K562 (cell line): ENCODE results near the gene GSX2. TPM values are rescaled to one million over a fixed set of nuclear protein-coding genes. Genes with fewer than 3 reads are reported as not detected.

Source experiments
- ATAC-seq: fragments of 200-7000 bp; cut with Tn5 transposase; 3 replicates; pipeline ENCODE4 v1.9.1; 2020; ENCODE audit warnings: moderate library complexity
- BruUV-seq: library from RNA; stranded (reverse); fragments of 400-500 nt; replicated peaks from 2 replicates; lab custom pipeline; 2021; lab: Mats Ljungman, UMichigan
- CTCF ChIA-PET: fragments of 300-600 bp; formaldehyde crosslinking; extraction: SDS; loops from one replicate; lab custom pipeline; 2021; ENCODE audit warnings: low intra/inter-chr PET ratio; lab: Yijun Ruan, JAX
- POLR2A ChIA-PET: fragments of 300-600, 350-650 bp; sonication (Branson Sonifier 250); formaldehyde crosslinking; extraction: SDS; loops from one replicate; lab custom pipeline; 2021; ENCODE audit warnings: antibody characterized with exemption, inconsistent platforms; lab: Yijun Ruan, JAX
- DNase-seq, 4 experiments: peaks; one replicate each; pipeline versions ENCODE4 v3.0.0 to v3.0.0-alpha.2; 2011 to 2018; ENCODE audit warnings: low spot score in 3 of 4, mixed read lengths in 3 of 4; ENCODE audit errors: extremely low read depth in 1 of 4
- FAIRE-seq: peaks from 2 replicates; lab custom pipeline; 2011; peaks lifted over from hg19 to GRCh38; lab: Jason Lieb, UNC
- H2AFZ ChIP-seq: 2 replicates; pipeline ENCODE4 v1.6.0; 2011; ENCODE audit warnings: low read depth, low read length, control low read depth, inconsistent platforms
- H3K27ac ChIP-seq: fragments of 200-600 bp; 3 replicates; pipeline ENCODE4 v1.8.0; 2011; ENCODE audit warnings: low read depth, mild to moderate bottlenecking, control low read depth, inconsistent platforms, low read length, moderate library complexity, mixed read lengths; ENCODE audit errors: extremely low read depth
- H3K27me3 ChIP-seq, 2 experiments: fragments of 300-600 bp in 1 of 2; 2 replicates in 1 of 2; 3 replicates in 1 of 2; pipeline versions ENCODE4 v1.6.0 to v1.8.0; 2011; ENCODE audit warnings: inconsistent platforms in 2 of 2, low read length in 2 of 2, mild to moderate bottlenecking in 1 of 2, mixed read lengths in 1 of 2, moderate library complexity in 1 of 2; ENCODE audit not compliant: control insufficient read depth in 2 of 2, insufficient read depth in 2 of 2
- H3K36me3 ChIP-seq: fragments of 300-600 bp; 3 replicates; pipeline ENCODE4 v1.8.0; 2011; ENCODE audit warnings: mild to moderate bottlenecking, low read length, inconsistent platforms; ENCODE audit not compliant: control insufficient read depth, insufficient read depth
- H3K4me1 ChIP-seq, 2 experiments: fragments of 200-600 bp in 1 of 2; replicated peaks in 1 of 2; 2 replicates in 1 of 2; 3 replicates in 1 of 2; pipeline versions ENCODE4 v1.5.1 to v1.8.0; 2011; ENCODE audit warnings: inconsistent platforms in 2 of 2, low read length in 2 of 2, mild to moderate bottlenecking in 1 of 2, mixed read lengths in 1 of 2, moderate library complexity in 1 of 2; ENCODE audit not compliant: control insufficient read depth in 2 of 2, insufficient read depth in 2 of 2
- H3K4me2 ChIP-seq: 2 replicates; pipeline ENCODE4 v1.6.1; 2011; ENCODE audit warnings: low read length, control low read depth, inconsistent platforms, mixed read lengths; ENCODE audit not compliant: insufficient read depth
- H3K4me3 ChIP-seq: fragments of 200-600 bp; sonication (generic), shearing (Covaris generic); 2 replicates; pipeline ENCODE4 v1.5.1; 2016; ENCODE audit warnings: control low read depth, inconsistent platforms
- H3K79me2 ChIP-seq: fragments of 200-600 bp; 3 replicates; pipeline ENCODE4 v1.8.0; 2011; ENCODE audit warnings: low read length, inconsistent platforms; ENCODE audit not compliant: control insufficient read depth, insufficient read depth
- H3K9ac ChIP-seq, 2 experiments: 2 replicates each; pipeline versions ENCODE4 v1.6.0 to v1.6.1; 2011; ENCODE audit warnings: low read depth in 2 of 2, low read length in 2 of 2, control low read depth in 1 of 2, inconsistent platforms in 1 of 2, mild to moderate bottlenecking in 1 of 2, mixed read lengths in 1 of 2; ENCODE audit not compliant: insufficient read depth in 1 of 2
- H3K9me1 ChIP-seq: one replicate; pipeline ENCODE4 v1.6.0; 2011; ENCODE audit warnings: inconsistent platforms, mild to moderate bottlenecking, low read length, moderate library complexity; ENCODE audit not compliant: control insufficient read depth, insufficient read depth
- H3K9me3 ChIP-seq: replicated peaks from 2 replicates; pipeline ENCODE4 v1.5.1; 2011; ENCODE audit warnings: low read depth, low read length, inconsistent platforms; ENCODE audit not compliant: control insufficient read depth, insufficient read depth
- H4K20me1 ChIP-seq: replicated peaks from 2 replicates; pipeline ENCODE4 v1.6.1; 2011; ENCODE audit warnings: low read length, inconsistent platforms, mixed read lengths; ENCODE audit not compliant: control insufficient read depth, insufficient read depth
- CBX1 ChIP-seq: sonication (generic); IDR thresholded peaks from 2 replicates; pipeline ENCODE4 v1.6.1; 2016; ENCODE audit warnings: antibody characterized with exemption, low read depth, mild to moderate bottlenecking
- WGBS: fragments of 100-300 bp; shearing (Covaris generic); methylation state at CpG from one replicate; pipeline ENCODE4 v1.1.6; 2016; ENCODE audit warnings: low coverage, mixed read lengths; ENCODE audit not compliant: insufficient coverage; ENCODE audit errors: missing lambda C conversion rate; 5-methylcytosine and 5-hydroxymethylcytosine counted together
- in situ Hi-C: fragments of 300-500 bp; cut with MboI; formaldehyde crosslinking; loops from 4 replicates; pipeline ENCODE4 v1.15.0; 2018; ENCODE audit warnings: inconsistent platforms, mixed read lengths
- intact Hi-C: fragments of 100-400 bp; cut with micrococcal nuclease; formaldehyde crosslinking; loops from 2 replicates; pipeline ENCODE4 v1.14.2; 2022
- polyA plus RNA-seq, 8 experiments: library from polyadenylated mRNA; depleted of rRNA in 4 of 8; stranded (reverse) in 5 of 8; unstranded in 3 of 8; fragments of >200 nt; fragmentation: Nextera tagmentation in 2 of 8; fragmentation: Illumina TruSeq in 1 of 8; extraction: Ambion mirVana in 2 of 8; extraction: Trizol in 1 of 8; gene quantifications; 2 replicates each; pipeline versions ENCODE4 v1.2.1 to v1.2.3, GENCODE V29; 2011 to 2014; ENCODE audit warnings: inconsistent platforms in 1 of 8, missing spikeins in 1 of 8
- total RNA-seq, 7 experiments: library from RNA; depleted of rRNA in 6 of 7; stranded (reverse); fragments of >200 nt in 6 of 7; fragmentation: Illumina TruSeq in 2 of 7; extraction: Trizol in 2 of 7; gene quantifications; 2 replicates each; pipeline versions ENCODE4 v1.2.1 to v1.2.3, GENCODE V29; 2011 to 2021; ENCODE audit warnings: low replicate concordance in 1 of 7
- TF ChIP-seq, protein P1 (sequence below): fragments of 250-450 bp; sonication (Bioruptor Pico); IDR thresholded peaks from 2 replicates; pipeline ENCODE4 v1.8.0; 2021; ENCODE audit warnings: moderate library complexity, mild to moderate bottlenecking, inconsistent platforms
- TF ChIP-seq, protein P2 (sequence below): fragments of 250-450 bp; sonication (Bioruptor Pico); IDR thresholded peaks from 2 replicates; pipeline ENCODE4 v1.5.0; 2021

GSX2 gene
- total and polyA plus RNA-seq, 9 of the 15 experiments (the other 6 are each of a cell fraction or from before 2014, with no cell fraction given) = not detected

DNA sequence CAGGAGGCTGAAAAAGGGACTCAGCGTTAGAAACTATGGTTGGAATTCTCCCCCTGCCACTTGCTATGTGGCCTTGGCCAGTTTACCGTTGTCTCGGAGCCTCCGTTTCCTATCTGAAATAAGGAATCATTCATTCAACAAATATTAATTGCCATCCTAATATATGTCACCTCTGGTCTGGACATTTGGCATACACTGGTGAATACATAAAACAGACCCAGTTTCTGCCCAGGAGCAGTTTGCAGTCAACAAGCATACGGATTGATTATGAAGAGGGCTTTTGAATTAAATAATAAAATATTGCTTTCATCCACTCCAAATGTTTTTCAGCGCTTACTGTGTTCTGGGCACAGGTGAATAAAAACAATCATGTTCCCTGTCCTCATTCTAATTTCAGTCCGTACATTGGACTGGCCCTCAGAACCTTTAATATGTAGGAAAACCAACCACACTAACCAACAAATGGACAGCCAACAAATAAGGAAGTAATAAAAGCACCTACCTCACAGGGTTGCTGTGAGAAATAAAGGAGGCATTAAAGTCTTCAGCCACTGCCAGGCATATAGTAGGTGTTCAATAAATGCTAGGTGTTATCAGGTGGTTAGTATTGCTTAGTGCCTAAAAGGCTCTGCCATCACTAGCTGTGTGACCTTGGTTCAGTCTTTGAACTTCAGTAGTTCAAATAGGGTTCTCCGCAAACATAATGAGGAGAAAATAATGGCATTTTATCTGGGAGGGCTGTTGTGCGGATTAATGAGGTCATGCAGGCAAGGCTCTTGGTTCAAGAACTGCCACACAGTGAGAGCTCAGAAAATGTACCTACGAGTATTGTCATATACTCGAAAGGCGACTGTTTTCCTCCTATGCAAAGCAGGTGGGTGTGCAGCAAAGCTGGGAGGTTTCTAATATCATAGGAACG, 7.3 kb upstream of the GSX2 start:
- CTCF ChIA-PET = no interaction called here

More for the DNA sequence above, 7.3 kb upstream of the GSX2 start:
- Histone ChIP-seq H3K4me3 (no peak overlapping the region), H3K27me3 (peaks cover 43 to 67% of the 10 kb centered on the region in 2 experiments), H3K9me3 (no peaks in the 10 kb centered on the region; the same call in none of the 2 replicates), H3K27ac (no peak overlapping the region), H3K36me3 (no peaks in the 10 kb centered on the region), H3K9ac (no peak overlapping the region), H3K9me1 (no peaks in the 10 kb centered on the region), H3K4me1 (peaks cover 0 to 12% of the 10 kb centered on the region in 2 experiments; a peak in 2 of 5 replicates), H3K79me2 (no peaks in the 10 kb centered on the region), H4K20me1 (no peaks in the 10 kb centered on the region), H2AFZ (peak overlapping the region; percentile 65), H3K4me2 (peak overlapping the region; percentile 67)
- no TSS peak for BruUV-seq
- no peak for DNase-seq
- intact Hi-C loops = no loop called here
- ATAC-seq = no peak
- WGBS = 14% methylated on average over 13 of the region's 13 CpGs
- TF ChIP-seq CBX1 = no peak
- TF ChIP-seq, protein P1, sequence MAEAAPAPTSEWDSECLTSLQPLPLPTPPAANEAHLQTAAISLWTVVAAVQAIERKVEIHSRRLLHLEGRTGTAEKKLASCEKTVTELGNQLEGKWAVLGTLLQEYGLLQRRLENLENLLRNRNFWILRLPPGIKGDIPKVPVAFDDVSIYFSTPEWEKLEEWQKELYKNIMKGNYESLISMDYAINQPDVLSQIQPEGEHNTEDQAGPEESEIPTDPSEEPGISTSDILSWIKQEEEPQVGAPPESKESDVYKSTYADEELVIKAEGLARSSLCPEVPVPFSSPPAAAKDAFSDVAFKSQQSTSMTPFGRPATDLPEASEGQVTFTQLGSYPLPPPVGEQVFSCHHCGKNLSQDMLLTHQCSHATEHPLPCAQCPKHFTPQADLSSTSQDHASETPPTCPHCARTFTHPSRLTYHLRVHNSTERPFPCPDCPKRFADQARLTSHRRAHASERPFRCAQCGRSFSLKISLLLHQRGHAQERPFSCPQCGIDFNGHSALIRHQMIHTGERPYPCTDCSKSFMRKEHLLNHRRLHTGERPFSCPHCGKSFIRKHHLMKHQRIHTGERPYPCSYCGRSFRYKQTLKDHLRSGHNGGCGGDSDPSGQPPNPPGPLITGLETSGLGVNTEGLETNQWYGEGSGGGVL (CRISPR knock-in tag) = no peak
- TF ChIP-seq, protein P2, sequence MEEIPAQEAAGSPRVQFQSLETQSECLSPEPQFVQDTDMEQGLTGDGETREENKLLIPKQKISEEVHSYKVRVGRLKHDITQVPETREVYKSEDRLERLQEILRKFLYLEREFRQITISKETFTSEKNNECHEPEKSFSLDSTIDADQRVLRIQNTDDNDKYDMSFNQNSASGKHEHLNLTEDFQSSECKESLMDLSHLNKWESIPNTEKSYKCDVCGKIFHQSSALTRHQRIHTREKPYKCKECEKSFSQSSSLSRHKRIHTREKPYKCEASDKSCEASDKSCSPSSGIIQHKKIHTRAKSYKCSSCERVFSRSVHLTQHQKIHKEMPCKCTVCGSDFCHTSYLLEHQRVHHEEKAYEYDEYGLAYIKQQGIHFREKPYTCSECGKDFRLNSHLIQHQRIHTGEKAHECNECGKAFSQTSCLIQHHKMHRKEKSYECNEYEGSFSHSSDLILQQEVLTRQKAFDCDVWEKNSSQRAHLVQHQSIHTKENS = no peak
- POLR2A ChIA-PET = no interaction called here
- no peak for FAIRE-seq
- in situ Hi-C loops = no loop called here
